H1 (cell line): ENCODE measurements around the gene BTG3. TPM values are rescaled to one million over a fixed set of nuclear protein-coding genes. Genes with fewer than 3 reads are reported as not detected.

Source experiments
- CTCF ChIA-PET: fragments of 300-600 bp; sonication (Branson Sonifier 250); formaldehyde crosslinking; loops from one replicate; lab custom pipeline; 2021; ENCODE audit not compliant: partially characterized antibody; lab: Charles Lee
- POLR2A ChIA-PET: fragments of 300-600 bp; sonication (Branson Sonifier 250); formaldehyde crosslinking; loops from one replicate; lab custom pipeline; 2021; ENCODE audit warnings: inconsistent platforms; ENCODE audit not compliant: partially characterized antibody; lab: Charles Lee
- DNase-seq, 2 experiments: peaks; one replicate each; pipeline versions ENCODE4 v3.0.0 to v3.0.0-alpha.2; 2010 to 2022; ENCODE audit warnings: low spot score in 2 of 2, low read depth in 1 of 2, mixed read lengths in 1 of 2
- FAIRE-seq: peaks from 2 replicates; lab custom pipeline; 2011; peaks lifted over from hg19 to GRCh38; lab: Jason Lieb, UNC
- H2AFZ ChIP-seq: 2 replicates; pipeline ENCODE4 v1.8.1; 2012; ENCODE audit warnings: low read length, inconsistent platforms
- H2AK5ac ChIP-seq: 2 replicates; pipeline ENCODE4 v1.6.1; 2013; ENCODE audit warnings: low read depth, low read length
- H2BK120ac ChIP-seq: replicated peaks from 2 replicates; pipeline ENCODE3; 2013; ENCODE audit warnings: low read depth, low read length, inconsistent platforms
- H2BK12ac ChIP-seq: 2 replicates; pipeline ENCODE4 v1.6.1; 2013; ENCODE audit warnings: low read depth, low read length
- H2BK15ac ChIP-seq: 2 replicates; pipeline ENCODE4 v1.6.1; 2013; ENCODE audit warnings: low read length
- H2BK20ac ChIP-seq: 2 replicates; pipeline ENCODE4 v1.6.1; 2013; ENCODE audit warnings: low read length
- H2BK5ac ChIP-seq: 2 replicates; pipeline ENCODE4 v1.6.1; 2013; ENCODE audit warnings: low read depth, low read length
- H3K14ac ChIP-seq: 2 replicates; pipeline ENCODE4 v1.6.1; 2013; ENCODE audit warnings: inconsistent platforms; ENCODE audit not compliant: insufficient read length
- H3K18ac ChIP-seq: 2 replicates; pipeline ENCODE4 v1.6.1; 2013; ENCODE audit warnings: low read length; ENCODE audit errors: extremely low read depth
- H3K23ac ChIP-seq: 2 replicates; pipeline ENCODE4 v1.6.1; 2013; ENCODE audit warnings: inconsistent platforms; ENCODE audit not compliant: insufficient read length
- H3K23me2 ChIP-seq: 2 replicates; pipeline ENCODE4 v1.6.1; 2013; ENCODE audit warnings: low read depth, low read length
- H3K27ac ChIP-seq: 2 replicates; pipeline ENCODE4 v1.6.1; 2011; ENCODE audit warnings: low read depth, low read length, inconsistent platforms
- H3K27me3 ChIP-seq, 4 experiments: replicated peaks in 1 of 4; 1 replicate in 1 of 4; 2 replicates in 3 of 4; pipeline versions ENCODE4 v1.6.1 to v1.8.1; 2011 to 2013; ENCODE audit warnings: low read length in 3 of 4, mild to moderate bottlenecking in 3 of 4, inconsistent platforms in 2 of 4, mixed read lengths in 2 of 4, moderate library complexity in 1 of 4; ENCODE audit not compliant: control insufficient read depth in 3 of 4, insufficient read depth in 3 of 4; ENCODE audit errors: extremely low read depth in 1 of 4
- H3K36me3 ChIP-seq, 4 experiments: 2 replicates each; pipeline versions ENCODE4 v1.6.1 to v1.8.1; 2011 to 2013; ENCODE audit warnings: mild to moderate bottlenecking in 4 of 4, low read length in 3 of 4, moderate library complexity in 2 of 4, control low read depth in 1 of 4, inconsistent platforms in 1 of 4; ENCODE audit not compliant: insufficient read depth in 4 of 4, control insufficient read depth in 2 of 4
- H3K4ac ChIP-seq: replicated peaks from 2 replicates; pipeline ENCODE3; 2013; ENCODE audit warnings: low read length, low read depth, mixed read lengths, inconsistent platforms; ENCODE audit not compliant: insufficient read length
- H3K4me1 ChIP-seq, 4 experiments: replicated peaks in 1 of 4; 1 replicate in 1 of 4; 2 replicates in 3 of 4; pipeline versions ENCODE4 v1.6.1 to v1.8.1; 2011 to 2013; ENCODE audit warnings: low read length in 3 of 4, inconsistent platforms in 2 of 4, mixed read lengths in 1 of 4; ENCODE audit not compliant: insufficient read depth in 4 of 4, control insufficient read depth in 3 of 4
- H3K4me2 ChIP-seq, 2 experiments: 2 replicates each; pipeline versions ENCODE4 v1.6.1 to v1.8.1; 2011 to 2013; ENCODE audit warnings: low read depth in 2 of 2, low read length in 2 of 2, control low read depth in 1 of 2, inconsistent platforms in 1 of 2, mild to moderate bottlenecking in 1 of 2; ENCODE audit not compliant: insufficient read depth in 1 of 2
- H3K4me3 ChIP-seq, 4 experiments: fragments of 200-600, 300-600 bp in 1 of 4; sonication (generic), shearing (Covaris generic), sonication (Bioruptor Twin) in 1 of 4; 2 replicates each; pipeline versions ENCODE4 v1.5.1 to v1.8.1; 2011 to 2016; ENCODE audit warnings: low read length in 4 of 4, low read depth in 3 of 4, control low read depth in 2 of 4, inconsistent platforms in 2 of 4, mild to moderate bottlenecking in 2 of 4, mixed read lengths in 1 of 4, moderate library complexity in 1 of 4; ENCODE audit not compliant: insufficient read depth in 2 of 4; ENCODE audit errors: extremely low read depth in 1 of 4
- H3K56ac ChIP-seq: replicated peaks from 2 replicates; pipeline ENCODE3; 2013; ENCODE audit warnings: low read depth, mild to moderate bottlenecking, mixed read lengths, low read length, inconsistent platforms; ENCODE audit not compliant: insufficient read length
- H3K79me1 ChIP-seq: 2 replicates; pipeline ENCODE4 v1.6.1; 2013; ENCODE audit warnings: low read depth, low read length, control low read depth
- H3K79me2 ChIP-seq, 2 experiments: 2 replicates each; pipeline versions ENCODE4 v1.6.1 to v1.8.1; 2012 to 2013; ENCODE audit warnings: low read length in 2 of 2, mild to moderate bottlenecking in 2 of 2, inconsistent platforms in 1 of 2; ENCODE audit not compliant: insufficient read depth in 2 of 2, control insufficient read depth in 1 of 2
- H3K9ac ChIP-seq, 4 experiments: replicated peaks in 1 of 4; 1 replicate in 1 of 4; 2 replicates in 3 of 4; pipeline versions ENCODE4 v1.6.1 to v1.8.1; 2011 to 2013; ENCODE audit warnings: low read depth in 3 of 4, low read length in 3 of 4, control low read depth in 2 of 4, mild to moderate bottlenecking in 2 of 4, moderate library complexity in 2 of 4, inconsistent platforms in 1 of 4; ENCODE audit errors: extremely low read depth in 1 of 4
- H3K9me3 ChIP-seq, 2 experiments: 2 replicates each; pipeline versions ENCODE4 v1.6.1 to v1.8.1; 2012 to 2013; ENCODE audit warnings: mild to moderate bottlenecking in 2 of 2, moderate library complexity in 2 of 2, control low read depth in 1 of 2, inconsistent platforms in 1 of 2, low read depth in 1 of 2, low read length in 1 of 2, mixed read lengths in 1 of 2; ENCODE audit not compliant: insufficient read depth in 2 of 2
- H4K20me1 ChIP-seq, 2 experiments: replicated peaks in 1 of 2; 2 replicates each; pipeline versions ENCODE3 to v1.8.1; 2011 to 2013; ENCODE audit warnings: inconsistent platforms in 2 of 2, low read length in 2 of 2, mild to moderate bottlenecking in 1 of 2; ENCODE audit not compliant: insufficient read depth in 2 of 2, control insufficient read depth in 1 of 2
- H4K5ac ChIP-seq: 2 replicates; pipeline ENCODE4 v1.6.1; 2013; ENCODE audit warnings: low read length, low read depth, mixed read lengths, inconsistent platforms; ENCODE audit not compliant: insufficient read length
- H4K8ac ChIP-seq: 2 replicates; pipeline ENCODE4 v1.8.0; 2013; ENCODE audit warnings: mild to moderate bottlenecking, moderate library complexity, low read length, inconsistent platforms; ENCODE audit not compliant: insufficient read depth; ENCODE audit errors: extremely low read depth
- H4K91ac ChIP-seq: replicated peaks from 2 replicates; pipeline ENCODE3; 2013; ENCODE audit warnings: low read length, mixed read lengths, inconsistent platforms; ENCODE audit not compliant: insufficient read length
- CEBPB ChIP-seq: IDR thresholded peaks from 2 replicates; pipeline ENCODE4 v1.6.1; 2012; ENCODE audit warnings: low read depth, low read length
- MAFK ChIP-seq: IDR thresholded peaks from 2 replicates; pipeline ENCODE4 v1.6.1; 2012; ENCODE audit warnings: low read depth, mild to moderate bottlenecking, improper control_type of control experiment, low read length
- RFX5 ChIP-seq: IDR thresholded peaks from 2 replicates; pipeline ENCODE4 v1.6.1; 2011; ENCODE audit warnings: low read depth, low read length, improper control_type of control experiment, borderline replicate concordance
- WGBS, 2 experiments: shearing (Covaris generic) in 1 of 2; methylation state at CpG; one replicate each; pipeline versions ENCODE4 v1.1.6 to v1.1.7; 2013 to 2015; ENCODE audit warnings: low lambda C conversion rate in 2 of 2, mixed read lengths in 2 of 2, inconsistent platforms in 1 of 2, low coverage in 1 of 2, missing lambda C conversion rate in 1 of 2; ENCODE audit not compliant: insufficient replicate concordance in 2 of 2, insufficient coverage in 1 of 2, insufficient read length in 1 of 2; ENCODE audit errors: extremely low coverage in 1 of 2, missing lambda C conversion rate in 1 of 2; 5-methylcytosine and 5-hydroxymethylcytosine counted together
- polyA plus RNA-seq, 7 experiments: library from polyadenylated mRNA; depleted of rRNA in 3 of 7; stranded (reverse) in 5 of 7; unstranded in 2 of 7; fragments of >200 nt in 5 of 7; fragments of 200-250 nt in 2 of 7; gene quantifications; 1 replicate in 5 of 7; 2 replicates in 1 of 7; 4 replicates in 1 of 7; pipeline versions ENCODE4 v1.2.1 to v1.2.3, GENCODE V29; 2011 to 2013; ENCODE audit warnings: missing spikeins in 2 of 7, mixed read lengths in 2 of 7
- total RNA-seq: library from RNA; stranded (reverse); fragmentation: NEBNext Ultra II Directional; extraction: Animal tissue kit (Norgen Biotek cat#: 25700); gene quantifications from 2 replicates; pipeline ENCODE4 v1.2.1, GENCODE V29; 2021

BTG3 gene
- total and polyA plus RNA-seq, 2 of the 8 experiments (the other 6 are each of a cell fraction or from before 2014, with no cell fraction given) = 13.6 to 25.9 TPM

DNA sequence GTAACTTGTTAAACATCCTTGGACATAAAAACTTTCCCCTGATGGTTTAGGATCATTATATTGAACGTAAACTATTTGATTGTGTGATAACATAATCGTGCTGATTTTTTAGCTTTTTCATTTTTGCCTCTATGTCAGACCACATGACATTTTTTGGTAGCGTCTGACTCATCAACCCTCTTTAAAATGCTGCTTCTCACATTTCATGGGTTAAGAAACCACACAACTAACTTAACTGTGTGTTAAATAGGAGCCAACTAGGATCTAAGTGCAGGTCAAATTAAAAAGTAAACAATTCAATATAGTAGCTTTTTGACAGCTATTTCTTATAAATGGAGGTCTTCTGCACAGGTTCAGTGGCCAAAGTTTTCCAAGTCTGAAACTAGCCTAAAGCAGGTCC is 9.8 kb downstream of the BTG3 start:
- POLR2A ChIA-PET = interaction anchor here (1.0 to 2.2 kb wide), 2 partner anchors 9 to 12 kb away, joined by 3 to 4 read pairs; no protein-coding TSS in a partner anchor
- WGBS, 2 experiments = 89% methylated on average over 3 of the region's 3 CpGs; no CpG with 5 or more reads in 1 of the 2 experiments
- CTCF ChIA-PET = interaction anchor here (0.6 kb wide), 1 partner anchor 372 kb away, joined by 5 read pairs; no protein-coding TSS in a partner anchor

More for the DNA sequence above, 9.8 kb downstream of the BTG3 start:
- no peak for FAIRE-seq
- Histone ChIP-seq H2AK5ac (no peak overlapping the region), H3K14ac (no peak overlapping the region), H3K9me3 (no peaks in the 10 kb centered on the region), H3K27ac (no peak overlapping the region), H4K8ac (no peak overlapping the region), H3K79me2 (peaks cover 0 to 23% of the 10 kb centered on the region in 2 experiments; a peak in 2 of 4 replicates), H4K20me1 (peaks cover 1 to 2% of the 10 kb centered on the region in 2 experiments), H4K91ac (no peak overlapping the region), H3K4me3 (no peak overlapping the region), H3K9ac (no peak overlapping the region), H2BK5ac (no peak overlapping the region), H4K5ac (no peak overlapping the region), H3K4me1 (peaks cover 0 to 2% (median 0%) of the 10 kb centered on the region in 4 experiments; a peak in 1 of 7 replicates), H3K56ac (no peak overlapping the region), H3K79me1 (no peaks in the 10 kb centered on the region; the same call in 1 of the 2 replicates), H2BK120ac (no peak overlapping the region), H3K36me3 (peaks cover 14 to 90% (median 40%) of the 10 kb centered on the region in 4 experiments), H3K23me2 (no peaks in the 10 kb centered on the region), H3K18ac (no peak overlapping the region), H2BK20ac (no peak overlapping the region), H2AFZ (no peak overlapping the region), H3K23ac (no peak overlapping the region), H3K4me2 (no peak overlapping the region), H3K4ac (no peak overlapping the region), H2BK15ac (no peak overlapping the region), H2BK12ac (no peak overlapping the region), H3K27me3 (no peaks in the 10 kb centered on the region)
- no peak for TF ChIP-seq MAFK
- TF ChIP-seq CEBPB = no peak
- TF ChIP-seq RFX5 = no peak
- no peak for DNase-seq
